OCI-LY1 (cell line): ENCODE measurements around the gene ANXA7.

Source experiments
- H2AFZ ChIP-seq: fragments of 200-600 bp; sonication (generic), shearing (Covaris generic); 2 replicates; pipeline ENCODE4 v1.6.0; 2014; ENCODE audit warnings: antibody characterized with exemption, mild to moderate bottlenecking, low read length
- H3F3A ChIP-seq: fragments of 200-600 bp; sonication (generic), shearing (Covaris generic); 2 replicates; pipeline ENCODE4 v1.6.0; 2014; ENCODE audit warnings: mild to moderate bottlenecking, antibody characterized with exemption, low read length, moderate library complexity; ENCODE audit not compliant: insufficient read depth
- H3K27ac ChIP-seq: fragments of 200-600 bp; sonication (generic); 2 replicates; pipeline ENCODE4 v1.5.1; 2014; ENCODE audit warnings: low read length, mixed run types, mild to moderate bottlenecking, low read depth; ENCODE audit not compliant: poor library complexity, severe bottlenecking
- H3K27me3 ChIP-seq: fragments of 200-600 bp; sonication (generic); 2 replicates; pipeline ENCODE4 v1.6.0; 2014; ENCODE audit warnings: antibody characterized with exemption, mild to moderate bottlenecking, low read length, moderate library complexity; ENCODE audit not compliant: insufficient read depth
- H3K36me3 ChIP-seq: fragments of 200-600 bp; sonication (generic); 2 replicates; pipeline ENCODE4 v1.6.1; 2014; ENCODE audit warnings: mild to moderate bottlenecking, antibody characterized with exemption, low read length, moderate library complexity, mixed read lengths; ENCODE audit not compliant: insufficient read depth
- H3K4me1 ChIP-seq: fragments of 200-600 bp; sonication (generic); 2 replicates; pipeline ENCODE4 v1.5.1; 2014; ENCODE audit warnings: mild to moderate bottlenecking, low read length, moderate library complexity; ENCODE audit not compliant: insufficient read depth, severe bottlenecking
- H3K4me2 ChIP-seq: fragments of 200-600 bp; sonication (generic), shearing (Covaris generic); 2 replicates; pipeline ENCODE4 v1.6.1; 2014; ENCODE audit warnings: low read length
- H3K4me3 ChIP-seq: fragments of 200-600 bp; sonication (generic); 2 replicates; pipeline ENCODE4 v1.5.1; 2014; ENCODE audit warnings: low read length, low read depth, mild to moderate bottlenecking, mixed read lengths; ENCODE audit not compliant: poor library complexity, severe bottlenecking
- H3K79me2 ChIP-seq: fragments of 200-600 bp; shearing (Covaris generic); 2 replicates; pipeline ENCODE4 v1.6.1; 2016; ENCODE audit warnings: mixed run types, low read length, mixed read lengths; ENCODE audit not compliant: insufficient read depth
- H3K9ac ChIP-seq: fragments of 200-600 bp; sonication (generic), shearing (Covaris generic); 2 replicates; pipeline ENCODE4 v1.6.1; 2014; ENCODE audit warnings: mild to moderate bottlenecking, low read length, mixed read lengths
- H3K9me2 ChIP-seq: fragments of 200-600 bp; sonication (generic), shearing (Covaris generic); 2 replicates; pipeline ENCODE4 v1.6.1; 2014; ENCODE audit warnings: low read depth, mild to moderate bottlenecking, low read length, mixed read lengths
- H3K9me3 ChIP-seq: fragments of 200-600 bp; shearing (Covaris generic); 2 replicates; pipeline ENCODE4 v1.6.1; 2014; ENCODE audit warnings: low read length, mixed read lengths
- H4K20me1 ChIP-seq: fragments of 200-600 bp; sonication (generic), shearing (Covaris generic); 2 replicates; pipeline ENCODE4 v1.6.0; 2016; ENCODE audit warnings: mild to moderate bottlenecking, low read length; ENCODE audit not compliant: insufficient read depth
- CTCF ChIP-seq: fragments of 200-600 bp; sonication (generic), shearing (Covaris generic); IDR thresholded peaks from 2 replicates; pipeline ENCODE4 v1.5.1; 2017; ENCODE audit warnings: mild to moderate bottlenecking, antibody characterized with exemption, low read length, moderate library complexity, mixed read lengths
- EZH2 ChIP-seq: fragments of 200-600 bp; sonication (generic), shearing (Covaris generic); IDR thresholded peaks from 2 replicates; pipeline ENCODE4 v1.8.0; 2017; ENCODE audit warnings: borderline replicate concordance, mixed run types, mild to moderate bottlenecking, antibody characterized with exemption, low read length, moderate library complexity, mixed read lengths

Gene ANXA7

GRCh38 chr10:73439055-73439454 is 25.2 kb upstream of the ANXA7 start:
- TF ChIP-seq CTCF, result no peak
- TF ChIP-seq EZH2, result no peak
- H3K4me2 ChIP-seq, result no peak overlapping the region
- H4K20me1 ChIP-seq, result no peaks in the 10 kb centered on the region
- H2AFZ ChIP-seq, result no peak overlapping the region
- no peaks in the 10 kb centered on the region for H3K4me1 ChIP-seq
- no peak overlapping the region for H3K27ac ChIP-seq
- H3K36me3 ChIP-seq, result peaks cover 23% of the 10 kb centered on the region; the same call in 1 of the 2 replicates
- H3F3A ChIP-seq, result no peaks in the 10 kb centered on the region
- no peaks in the 10 kb centered on the region for H3K9me3 ChIP-seq
- H3K4me3 ChIP-seq, result no peak overlapping the region
- no peaks in the 10 kb centered on the region for H3K27me3 ChIP-seq
- no peaks in the 10 kb centered on the region for H3K9me2 ChIP-seq
- H3K9ac ChIP-seq, result no peak overlapping the region
- no peaks in the 10 kb centered on the region for H3K79me2 ChIP-seq

GRCh38 chr10:73433538-73433867 is 19.6 kb upstream of the ANXA7 start, which contains the start of gene MSS51:
TSS of gene MSS51 (minus strand) at chr10:73433561. CDS start at chr10:73428284, 5,277 bp downstream.
- H3K9me3 ChIP-seq, result no peaks in the 10 kb centered on the region
- TF ChIP-seq CTCF (no peak), EZH2 (no peak)
- peaks cover 18% of the 10 kb centered on the region; the same call in 1 of the 2 replicates for H3K36me3 ChIP-seq
- no peak within 1 kb of the TSS for H3K9ac ChIP-seq
- no peak within 1 kb of the TSS for H3K4me3 ChIP-seq
- H3K27me3 ChIP-seq, result no peaks in the 10 kb centered on the region
- no peaks in the 10 kb centered on the region for H3K79me2 ChIP-seq
- no peaks in the 10 kb centered on the region for H3F3A ChIP-seq
- H2AFZ ChIP-seq, result no peak within 1 kb of the TSS
- H3K27ac ChIP-seq, result no peak within 1 kb of the TSS
- H3K4me2 ChIP-seq, result no peak within 1 kb of the TSS
- H3K4me1 ChIP-seq, result no peaks in the 10 kb centered on the region
- no peaks in the 10 kb centered on the region for H3K9me2 ChIP-seq
- no peaks in the 10 kb centered on the region for H4K20me1 ChIP-seq

- Histone ChIP-seq H3K36me3 (peaks cover 18% of the 10 kb centered on the region; the same call in 1 of the 2 replicates), H3K4me1 (no peaks in the 10 kb centered on the region), H3K27me3 (no peaks in the 10 kb centered on the region), H3F3A (no peaks in the 10 kb centered on the region), H3K9me3 (no peaks in the 10 kb centered on the region), H3K9me2 (no peaks in the 10 kb centered on the region), H2AFZ (no peak overlapping the region), H3K4me2 (no peak overlapping the region), H3K9ac (no peak overlapping the region), H4K20me1 (no peaks in the 10 kb centered on the region), H3K27ac (no peak overlapping the region), H3K79me2 (no peaks in the 10 kb centered on the region), H3K4me3 (no peak overlapping the region)
- no peak for TF ChIP-seq CTCF
- no peak for TF ChIP-seq EZH2
These were observed 19.0 kb upstream of the ANXA7 start for GRCh38 chr10:73432646-73433537.
